Right renal cortex interstitium (tissue), 3 donors: ENCODE measurements around the gene PREP. TPM values are rescaled to one million over a fixed set of nuclear protein-coding genes. Genes with fewer than 3 reads are reported as not detected.

Experiments used
- polyA plus RNA-seq, 3 donors: library from polyadenylated mRNA; unstranded; fragments of 120-200 nt; gene quantifications; one replicate each; pipeline ENCODE4 v1.2.1, GENCODE V29; 2013; ENCODE audit not compliant: insufficient read length in 3 of 3

The PREP gene
- polyA plus RNA-seq, 3 donors: 35.8 to 38.5 (median 38.0) TPM

Other genes with a start within 250 kb of the PREP start
- under 1 TPM; 0.26 to 0.52 (median 0.43) TPM for gene POPDC3, start 223.1 kb downstream of the PREP start, polyA plus RNA-seq